Hepatocyte (in vitro differentiated cells): ENCODE measurements around the gene MLPH.

Source experiments
- CTCF ChIP-seq: fragments of 200-600 bp; sonication (generic); IDR thresholded peaks from 2 replicates; pipeline ENCODE4 v1.5.1; 2016; ENCODE audit warnings: antibody characterized with exemption, mild to moderate bottlenecking; ENCODE audit not compliant: poor library complexity
- EZH2phosphoT487 ChIP-seq: fragments of 200-600 bp; sonication (generic); IDR thresholded peaks from one replicate; pipeline ENCODE4 v1.6.1; 2018; ENCODE audit warnings: antibody characterized with exemption, mild to moderate bottlenecking, low read depth, moderate library complexity; ENCODE audit not compliant: unreplicated experiment, severe bottlenecking

DNA sequence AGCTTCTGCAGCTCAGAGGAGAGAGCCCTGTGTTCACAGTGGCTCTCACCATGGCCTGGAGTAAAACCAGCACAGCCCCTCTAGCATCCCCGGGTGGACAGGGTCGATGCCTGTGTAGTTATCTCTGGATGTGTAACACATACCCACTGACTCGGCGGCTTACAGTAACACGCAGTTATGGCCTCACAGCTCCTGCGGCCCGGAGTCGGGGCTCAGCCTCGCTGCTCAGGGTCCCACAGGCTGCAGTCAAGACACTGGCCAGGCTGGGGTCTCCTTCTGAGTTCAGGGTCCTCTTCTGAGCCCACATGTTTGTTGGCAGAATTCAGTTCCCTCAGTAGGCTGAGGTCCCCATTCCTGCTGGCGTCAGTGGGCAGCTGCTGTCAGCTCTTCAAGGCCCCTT lies 106.0 kb downstream of the MLPH start:
- no peak for TF ChIP-seq CTCF
- TF ChIP-seq EZH2phosphoT487 = no peak
